ACC112 (cell line): ENCODE data around the gene ENDOU.
"Not testable (repeated sequence)": the region's sequence is repeated elsewhere in the genome, so short reads cannot be mapped to it uniquely, and the experiment has no call there.

ENCODE experiments used
- H2AFZ ChIP-seq: fragments of 200-600 bp; sonication (generic); one replicate; pipeline ENCODE4 v1.6.0; 2017; ENCODE audit warnings: antibody characterized with exemption, low read length; ENCODE audit not compliant: unreplicated experiment
- H3K27ac ChIP-seq: fragments of 200-600 bp; sonication (generic); 2 replicates; pipeline ENCODE4 v1.5.1; 2014; ENCODE audit warnings: low read depth, mild to moderate bottlenecking, antibody characterized with exemption, low read length, moderate library complexity
- H3K27me3 ChIP-seq: fragments of 200-600 bp; sonication (generic); 2 replicates; pipeline ENCODE4 v1.6.1; 2014; ENCODE audit warnings: mild to moderate bottlenecking, antibody characterized with exemption, low read length, moderate library complexity, mixed read lengths; ENCODE audit not compliant: insufficient read depth
- H3K36me3 ChIP-seq: fragments of 200-600 bp; sonication (generic); 2 replicates; pipeline ENCODE4 v1.6.1; 2016; ENCODE audit warnings: mild to moderate bottlenecking, antibody characterized with exemption, low read length, moderate library complexity, mixed read lengths; ENCODE audit not compliant: insufficient read depth
- H3K4me1 ChIP-seq: fragments of 200-600 bp; sonication (generic); one replicate; pipeline ENCODE4 v1.6.1; 2016; ENCODE audit warnings: low read length, mixed read lengths; ENCODE audit not compliant: insufficient read depth, unreplicated experiment, control insufficient read depth
- H3K4me3 ChIP-seq: fragments of 200-600 bp; sonication (generic); 2 replicates; pipeline ENCODE4 v1.5.1; 2014; ENCODE audit warnings: mild to moderate bottlenecking, low read depth, low read length
- H3K79me2 ChIP-seq: fragments of 200-600 bp; sonication (generic); one replicate; pipeline ENCODE4 v1.6.0; 2016; ENCODE audit warnings: low read length; ENCODE audit not compliant: control insufficient read depth, unreplicated experiment, insufficient read depth

ENDOU gene

DNA sequence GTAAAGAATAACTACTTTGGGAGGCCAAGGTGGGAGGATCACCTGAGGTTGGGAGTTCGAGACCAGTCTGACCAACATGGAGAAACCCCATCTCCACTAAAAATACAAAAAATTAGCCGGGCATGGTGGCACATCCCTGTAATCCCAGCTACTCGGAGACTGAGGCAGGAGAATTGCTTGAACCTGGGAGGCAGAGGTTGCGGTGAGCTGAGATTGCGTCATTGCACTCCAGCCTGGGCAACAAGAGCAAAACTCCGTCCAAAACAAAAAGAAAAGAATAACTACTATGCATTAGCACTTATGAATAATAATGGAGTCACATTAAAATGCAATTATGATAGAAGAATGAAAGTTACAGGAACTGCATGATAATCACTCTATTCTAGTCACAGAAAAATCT, 57.4 kb downstream of the ENDOU start:
- not testable (repeated sequence) for H2AFZ ChIP-seq, H3K4me1 ChIP-seq, H3K27me3 ChIP-seq, H3K79me2 ChIP-seq, H3K27ac ChIP-seq, H3K4me3 ChIP-seq
- peaks cover 23% of the 10 kb centered on the region for H3K36me3 ChIP-seq
